Measurements from ENCODE around the gene HHATL. TPM values are rescaled to one million over a fixed set of nuclear protein-coding genes. Genes with fewer than 3 reads are reported as not detected.

The HHATL gene
- total RNA-seq, 2 donors from 2014 or later, result not detected

Other genes starting within 250 kb of the HHATL start
- gene VIPR1, start 200.2 kb downstream of the HHATL start, total RNA-seq, result 10 to 100 TPM; 33.4 to 72.9 TPM
- 10 to 100 TPM; 83.2 to 84.5 TPM for gene SEC22C, start 120.8 kb downstream of the HHATL start, total RNA-seq
- 10 to 100 TPM; 42.7 to 49.1 TPM for gene SS18L2, start 111.9 kb downstream of the HHATL start, total RNA-seq
- 100 to 1,000 TPM; 240 to 241 TPM for gene NKTR, start 102.1 kb downstream of the HHATL start, total RNA-seq
- 1 to 10 TPM in 1 of 2 donors, under 1 TPM in 1; 0.89 to 1.1 TPM for gene ZBTB47, start 49.1 kb downstream of the HHATL start, total RNA-seq
- gene KLHL40, start 17.3 kb downstream of the HHATL start, total RNA-seq, result not detected
- gene CCDC13, start 70.5 kb upstream of the HHATL start, total RNA-seq, result under 1 TPM in 1 of 2 donors, not detected in 1; 0.94 TPM
- 10 to 100 TPM; 20.7 to 29.2 TPM for gene HIGD1A, start 101.7 kb upstream of the HHATL start, total RNA-seq
- gene ACKR2, start 106.6 kb upstream of the HHATL start, total RNA-seq, result under 1 TPM; 0.10 to 0.35 TPM
- not detected for gene CYP8B1, start 173.1 kb upstream of the HHATL start, total RNA-seq
- gene ZNF662, start 203.3 kb upstream of the HHATL start, total RNA-seq, result 1 to 10 TPM in 1 of 2 donors, under 1 TPM in 1; 0.94 to 1.4 TPM